GM18867 (cell line): ENCODE results near the gene HK2.
"Not testable (repeated sequence)": the region's sequence is repeated elsewhere in the genome, so short reads cannot be mapped to it uniquely, and the experiment has no call there.

Experiments
- ATAC-seq: cut with Tn5 transposase; IDR thresholded peaks from one replicate; pipeline ENCODE4 v1.9.1; 2021; ENCODE audit warnings: mild to moderate bottlenecking, moderate library complexity; ENCODE audit not compliant: unreplicated experiment

HK2 gene

GRCh38 chr2:74834792-74835755 is 1.1 kb downstream of the HK2 start:
- peak; percentile 49 for ATAC-seq

- peak; percentile 28 for ATAC-seq
These were observed 2.1 kb downstream of the HK2 start for GRCh38 chr2:74835831-74836674.

GRCh38 chr2:74836675-74837401 is 2.9 kb downstream of the HK2 start:
- ATAC-seq, result no peak

GRCh38 chr2:74841641-74842040 is 7.7 kb downstream of the HK2 start:
- no peak for ATAC-seq

DNA sequence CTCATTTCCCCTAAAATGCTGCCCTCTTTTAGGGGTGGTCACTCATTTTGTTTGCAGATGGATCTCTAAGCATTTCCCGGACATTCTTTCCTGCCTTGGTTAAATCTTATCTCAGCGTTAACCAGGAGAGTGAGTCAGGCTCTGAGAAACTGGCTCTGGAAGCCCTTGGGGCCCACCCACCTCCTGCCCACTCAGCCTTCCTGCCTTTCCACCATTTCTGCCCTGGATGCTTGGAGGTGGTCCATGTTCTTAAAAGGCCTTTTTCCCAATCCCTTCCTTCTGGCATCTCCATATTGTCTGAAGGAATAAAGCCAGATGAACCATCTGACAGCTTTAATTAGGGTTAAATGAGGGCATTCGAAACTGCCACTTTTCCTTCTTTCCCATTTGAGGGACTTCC is 9.5 kb downstream of the HK2 start:
- ATAC-seq, result no peak

DNA sequence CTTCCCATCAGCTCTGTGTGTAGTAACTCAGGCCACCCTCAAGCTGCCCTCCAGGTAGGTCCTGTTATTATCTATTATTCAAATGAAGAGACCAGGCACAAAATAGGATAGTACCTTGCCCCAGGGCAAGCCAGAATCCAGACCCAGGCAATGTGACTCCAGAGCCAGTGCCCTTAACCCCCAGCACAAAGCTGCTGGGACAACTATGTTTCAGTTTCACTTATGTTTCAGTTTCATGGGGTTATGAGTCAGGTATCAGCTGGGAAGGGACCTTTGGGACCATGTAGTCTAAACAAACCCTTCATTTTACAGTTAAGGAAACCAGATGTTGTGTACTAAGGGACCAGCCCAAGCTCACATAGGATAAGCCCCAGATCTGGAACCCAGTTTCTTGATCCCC is 10.0 kb downstream of the HK2 start:
- peak; percentile 84 for ATAC-seq

DNA sequence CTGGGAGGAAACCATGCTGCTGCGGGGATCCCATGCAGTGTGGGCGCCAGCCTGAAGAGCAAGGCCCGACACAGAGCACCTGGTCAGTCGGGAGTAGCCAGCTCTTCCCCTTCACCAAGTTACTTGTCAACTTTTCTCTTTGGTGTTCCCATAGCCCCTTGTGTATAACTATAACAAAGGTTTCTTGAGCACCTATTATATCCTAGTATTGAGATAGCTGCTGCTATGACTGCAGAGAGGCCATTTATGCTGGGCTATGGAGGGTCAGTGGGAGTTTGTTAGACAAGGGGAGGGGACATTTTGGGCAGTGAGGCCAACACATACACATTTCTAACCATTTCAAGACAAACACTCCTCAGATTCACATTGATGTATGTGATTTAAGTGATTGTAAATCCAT is 10.8 kb downstream of the HK2 start:
- no peak for ATAC-seq

GRCh38 chr2:74845217-74845751 is 11.4 kb downstream of the HK2 start:
- ATAC-seq, result no peak

GRCh38 chr2:74845991-74846390 is 12.1 kb downstream of the HK2 start:
- no peak for ATAC-seq

- ATAC-seq, result no peak
These were observed 12.6 kb downstream of the HK2 start for GRCh38 chr2:74846481-74846880.

GRCh38 chr2:74847070-74847858 is 13.3 kb downstream of the HK2 start:
- ATAC-seq, result no peak

DNA sequence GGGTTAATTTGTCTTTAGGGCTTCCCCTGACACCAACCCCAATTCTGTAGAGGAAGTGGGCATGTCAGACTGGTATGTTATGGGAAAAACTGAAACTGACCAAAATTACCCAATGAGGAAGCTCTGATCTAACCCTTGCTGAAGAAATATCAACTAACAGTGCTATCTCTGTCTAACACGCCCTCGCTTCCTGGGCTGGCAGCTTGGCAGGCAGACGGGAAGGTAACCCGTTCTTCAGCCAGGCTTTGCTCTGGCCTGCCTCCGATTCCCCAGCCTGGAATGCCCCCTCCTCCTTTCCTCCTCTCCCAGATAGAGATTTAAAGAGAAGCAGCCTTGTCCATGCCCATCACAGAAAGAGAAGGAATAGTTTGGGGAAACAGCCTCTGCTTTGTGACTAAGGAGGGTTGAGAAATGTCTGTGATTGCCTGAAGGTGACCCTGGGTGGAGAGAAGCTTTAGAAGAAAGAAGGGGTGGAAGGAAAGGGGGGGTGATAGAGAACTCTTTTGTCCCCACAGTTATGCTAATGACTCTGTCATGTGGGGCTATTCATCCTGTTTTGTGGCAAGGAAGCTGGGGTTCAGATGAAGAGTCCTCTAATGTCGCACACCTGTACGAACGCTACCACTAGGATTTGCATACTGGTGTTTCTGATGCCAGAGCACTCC is 15.4 kb downstream of the HK2 start:
- peak; percentile 95 for ATAC-seq

GRCh38 chr2:74850496-74851190 is 16.7 kb downstream of the HK2 start:
- ATAC-seq, result no peak

GRCh38 chr2:74851191-74851566 is 17.3 kb downstream of the HK2 start:
- no peak for ATAC-seq

DNA sequence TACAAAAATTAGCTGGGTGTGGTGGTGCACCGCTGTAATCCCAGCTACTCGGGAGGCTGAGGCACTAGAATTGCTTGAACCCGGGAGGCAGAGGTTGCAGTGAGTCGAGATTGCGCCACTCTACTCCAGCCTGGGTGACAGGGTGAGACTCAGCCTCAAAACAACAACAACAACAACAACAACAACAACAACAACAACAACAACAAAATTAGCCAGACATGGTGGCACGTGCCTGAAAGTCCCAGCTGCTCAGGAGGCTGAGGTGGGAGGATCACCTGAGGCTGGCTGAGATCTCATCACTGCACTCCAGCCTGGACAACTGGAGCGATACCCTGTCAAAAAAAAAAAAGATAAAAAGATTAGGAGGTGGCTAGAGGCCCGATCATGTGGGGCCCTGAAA is 19.4 kb downstream of the HK2 start:
- not testable (repeated sequence) for ATAC-seq

DNA sequence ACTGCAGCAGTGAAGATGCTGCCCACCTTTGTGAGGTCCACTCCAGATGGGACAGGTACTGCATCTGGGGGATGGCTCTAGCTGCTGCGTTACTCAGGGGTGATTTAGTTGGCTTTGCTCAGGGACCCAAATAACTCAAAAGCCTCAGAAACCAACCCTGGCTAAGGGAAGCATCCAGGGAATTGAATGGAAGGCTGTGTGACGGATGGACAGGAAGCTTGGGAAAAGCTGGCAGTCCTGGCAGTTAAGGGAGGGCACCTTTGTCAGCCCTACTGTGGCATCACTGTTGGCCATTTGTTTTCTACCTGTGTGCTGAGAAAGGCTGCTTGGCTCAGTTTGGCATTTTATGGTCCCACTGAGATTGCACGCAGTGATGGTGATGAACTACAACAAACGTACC is 20.5 kb downstream of the HK2 start:
- no peak for ATAC-seq

DNA sequence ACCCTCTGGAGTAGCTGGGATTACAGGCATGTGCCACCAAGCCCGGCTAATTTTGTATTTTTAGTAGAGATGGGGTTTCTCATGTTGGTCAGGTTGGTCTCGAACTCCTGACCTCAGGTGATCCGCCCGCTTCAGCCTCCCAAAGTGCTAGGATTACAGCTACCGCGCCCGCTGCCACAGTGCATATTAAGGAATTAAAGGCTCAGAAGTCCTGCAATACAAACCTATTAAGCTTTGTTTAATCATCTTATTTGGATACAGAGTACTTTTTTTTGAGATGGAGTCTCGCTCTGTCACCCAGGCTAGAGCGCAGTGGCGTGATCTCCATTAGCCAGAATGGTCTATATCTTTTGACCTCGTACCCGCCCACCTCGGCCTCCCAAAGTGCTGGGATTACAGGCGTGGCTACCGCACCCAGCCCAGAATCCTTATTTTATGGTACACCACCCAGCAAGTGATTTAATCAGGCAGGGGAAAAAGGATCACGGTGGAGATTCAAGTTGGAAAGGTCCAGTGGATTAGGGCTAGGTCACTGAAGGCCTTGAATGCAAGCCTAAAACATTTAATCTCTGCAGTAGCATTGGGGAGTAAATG is 21.3 kb downstream of the HK2 start:
- ATAC-seq, result not testable (repeated sequence)

DNA sequence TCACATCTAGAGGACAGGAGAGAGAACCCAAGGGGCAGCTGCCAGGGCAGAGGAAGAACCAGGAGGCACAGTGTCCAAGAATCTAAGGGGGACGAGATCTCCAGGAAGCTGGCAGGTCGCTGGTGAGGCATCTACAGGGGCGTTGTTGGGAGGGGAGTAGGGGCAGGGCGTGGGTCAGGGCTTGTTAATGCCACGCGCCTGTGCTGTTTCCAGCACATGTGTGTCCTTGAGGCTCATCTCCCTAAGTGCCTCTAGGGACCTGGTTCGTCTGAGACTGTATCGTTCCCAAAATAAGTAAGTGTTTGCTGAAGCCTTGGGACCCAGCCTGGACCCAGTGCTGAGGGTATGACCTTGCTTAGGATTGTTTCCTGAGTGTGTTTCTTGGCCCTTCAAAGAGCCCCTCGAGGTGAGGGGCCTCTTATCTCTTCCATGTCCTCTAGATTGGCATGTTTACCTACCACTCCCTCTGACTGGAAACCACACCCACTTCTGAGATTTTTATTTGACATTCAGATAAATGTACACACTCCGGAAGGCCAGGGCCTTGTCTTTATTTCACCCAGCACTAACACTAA is 22.2 kb downstream of the HK2 start:
- no peak for ATAC-seq
